Hepatocyte (in vitro differentiated cells): ENCODE data around the gene RHOT2.

Source experiments
- CTCF ChIP-seq: fragments of 200-600 bp; sonication (generic); IDR thresholded peaks from 2 replicates; pipeline ENCODE4 v1.5.1; 2016; ENCODE audit warnings: antibody characterized with exemption, mild to moderate bottlenecking; ENCODE audit not compliant: poor library complexity
- EZH2 ChIP-seq: fragments of 200-600 bp; sonication (generic); IDR thresholded peaks from 2 replicates; pipeline ENCODE4 v1.6.1; 2016; ENCODE audit warnings: antibody characterized with exemption, mild to moderate bottlenecking, borderline replicate concordance
- EZH2phosphoT487 ChIP-seq: fragments of 200-600 bp; sonication (generic); IDR thresholded peaks from one replicate; pipeline ENCODE4 v1.6.1; 2018; ENCODE audit warnings: antibody characterized with exemption, mild to moderate bottlenecking, low read depth, moderate library complexity; ENCODE audit not compliant: unreplicated experiment, severe bottlenecking

GRCh38 chr16:647173-647902 lies 20.6 kb upstream of the RHOT2 start:
- TF ChIP-seq CTCF (no peak), EZH2 (no peak), EZH2phosphoT487 (no peak)
